WTC11 (cell line): ENCODE results near the gene RASGRF1. TPM values are rescaled to one million over a fixed set of nuclear protein-coding genes. Genes with fewer than 3 reads are reported as not detected.

Experiments
- ATAC-seq: fragments of 200-7000 bp; cut with Tn5 transposase; 2 replicates; pipeline ENCODE4 v1.10.0; 2021; ENCODE audit warnings: mild to moderate bottlenecking, moderate library complexity
- CTCF ChIA-PET: fragments of 300-600 bp; sonication (Branson Sonifier 250); formaldehyde crosslinking; loops from one replicate; lab custom pipeline; 2021; ENCODE audit warnings: antibody characterized with exemption; lab: Charles Lee
- POLR2A ChIA-PET: fragments of 350-600 bp; sonication (Branson Sonifier 250); formaldehyde crosslinking; loops from one replicate; lab custom pipeline; 2021; ENCODE audit warnings: antibody characterized with exemption; lab: Charles Lee
- DNase-seq: peaks from one replicate; pipeline ENCODE4 v3.0.0; 2021; ENCODE audit warnings: low spot score
- H3K27ac Mint-ChIP-seq: 2 replicates; pipeline ENCODE4 v1.8.0; 2021; ENCODE audit warnings: mixed read lengths
- H3K27me3 Mint-ChIP-seq: 2 replicates; pipeline ENCODE4 v1.8.0; 2021; ENCODE audit warnings: low read depth, mild to moderate bottlenecking, moderate library complexity, mixed read lengths
- H3K36me3 Mint-ChIP-seq: 2 replicates; pipeline ENCODE4 v1.8.0; 2021; ENCODE audit warnings: mixed read lengths
- H3K4me1 Mint-ChIP-seq: 2 replicates; pipeline ENCODE4 v1.8.0; 2022; ENCODE audit warnings: mixed read lengths
- H3K4me3 Mint-ChIP-seq: 2 replicates; pipeline ENCODE4 v1.8.0; 2021; ENCODE audit warnings: mild to moderate bottlenecking, moderate library complexity, mixed read lengths
- H3K9me3 Mint-ChIP-seq: 2 replicates; pipeline ENCODE4 v1.8.0; 2021; ENCODE audit warnings: mixed read lengths
- ATF1 ChIP-seq: sonication (generic); formaldehyde crosslinking; IDR thresholded peaks from 2 replicates; pipeline ENCODE4 v1.8.1; 2023; ENCODE audit warnings: mild to moderate bottlenecking, moderate library complexity, missing genetic modification reagents
- FOXP1 ChIP-seq: sonication (generic); formaldehyde crosslinking; IDR thresholded peaks from 2 replicates; pipeline ENCODE4 v1.8.0; 2022; ENCODE audit warnings: missing genetic modification reagents, mild to moderate bottlenecking, moderate library complexity, borderline replicate concordance
- NR1H2 ChIP-seq: sonication (generic); formaldehyde crosslinking; IDR thresholded peaks from 2 replicates; pipeline ENCODE4 v1.9.0; 2021; ENCODE audit warnings: mild to moderate bottlenecking, moderate library complexity, missing genetic modification reagents
- NR2C2 ChIP-seq: sonication (generic); formaldehyde crosslinking; IDR thresholded peaks from 2 replicates; pipeline ENCODE4 v1.8.0; 2022; ENCODE audit warnings: mild to moderate bottlenecking, missing genetic modification reagents
- PRRX2 ChIP-seq: fragments of 250-450 bp; sonication (Bioruptor Pico); IDR thresholded peaks from 2 replicates; pipeline ENCODE4 v1.8.0; 2021; ENCODE audit warnings: mild to moderate bottlenecking
- SOX15 ChIP-seq: fragments of 250-450 bp; sonication (Bioruptor Pico); IDR thresholded peaks from 2 replicates; pipeline ENCODE4 v1.9.0; 2021; ENCODE audit warnings: mild to moderate bottlenecking
- STAT6 ChIP-seq: sonication (generic); formaldehyde crosslinking; conservative IDR thresholded peaks from 2 replicates; pipeline ENCODE4 v1.8.1; 2023; ENCODE audit warnings: mild to moderate bottlenecking, low read depth, missing genetic modification reagents, moderate library complexity
- ZNF138 ChIP-seq: sonication (generic); formaldehyde crosslinking; conservative IDR thresholded peaks from 2 replicates; pipeline ENCODE4 v1.8.1; 2022; ENCODE audit warnings: mild to moderate bottlenecking, moderate library complexity, missing genetic modification reagents
- ZNF263 ChIP-seq: sonication (generic); formaldehyde crosslinking; IDR thresholded peaks from 2 replicates; pipeline ENCODE4 v1.8.1; 2022; ENCODE audit warnings: low read depth, mild to moderate bottlenecking, moderate library complexity, missing genetic modification reagents
- ZNF281 ChIP-seq: sonication (generic); formaldehyde crosslinking; IDR thresholded peaks from 2 replicates; pipeline ENCODE4 v1.8.0; 2023; ENCODE audit warnings: mild to moderate bottlenecking, missing genetic modification reagents
- ZNF396 ChIP-seq: fragments of 250-450 bp; sonication (Bioruptor Pico); IDR thresholded peaks from 2 replicates; pipeline ENCODE4 v1.8.0; 2021; ENCODE audit warnings: mild to moderate bottlenecking, moderate library complexity, borderline replicate concordance
- total RNA-seq: library from RNA; stranded (reverse); gene quantifications from 3 replicates; pipeline ENCODE4 v1.2.3, GENCODE V29; 2021
- TF ChIP-seq, protein P1 (sequence below): fragments of 250-450 bp; sonication (Bioruptor Pico); IDR thresholded peaks from 2 replicates; pipeline ENCODE4 v1.8.0; 2021; ENCODE audit warnings: mild to moderate bottlenecking
- TF ChIP-seq, protein P2 (sequence below): fragments of 200-600 bp; IDR thresholded peaks from 2 replicates; pipeline ENCODE4 v1.8.0; 2022; ENCODE audit warnings: antibody characterized with exemption
- TF ChIP-seq, protein P3 (sequence below): sonication (generic); formaldehyde crosslinking; IDR thresholded peaks from 2 replicates; pipeline ENCODE4 v1.8.0; 2022; ENCODE audit warnings: mild to moderate bottlenecking, missing genetic modification reagents

Gene RASGRF1
- total RNA-seq, 1 experiment from 2014 or later, result 0.85 TPM

DNA sequence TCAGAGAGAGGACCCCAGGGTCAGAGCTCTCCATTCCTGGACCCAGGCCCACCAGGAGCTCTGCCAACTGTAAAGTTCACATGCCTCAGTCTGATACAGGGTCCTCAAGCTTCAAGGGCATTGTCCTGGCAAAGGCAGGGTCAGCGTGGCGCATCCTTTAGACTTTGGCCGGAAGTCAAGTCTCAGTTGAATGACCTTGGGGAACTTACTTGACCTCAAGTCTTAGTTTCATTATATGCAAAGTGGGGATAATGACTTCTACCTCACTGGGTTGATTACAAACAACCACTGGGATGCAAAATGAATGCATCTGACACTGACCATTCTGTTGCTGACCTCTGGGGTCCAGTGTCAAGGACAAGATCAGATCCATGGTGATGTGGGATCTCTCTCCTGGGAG, 75.2 kb downstream of the RASGRF1 start:
- no peaks in the 10 kb centered on the region for H3K4me1 Mint-ChIP-seq

DNA sequence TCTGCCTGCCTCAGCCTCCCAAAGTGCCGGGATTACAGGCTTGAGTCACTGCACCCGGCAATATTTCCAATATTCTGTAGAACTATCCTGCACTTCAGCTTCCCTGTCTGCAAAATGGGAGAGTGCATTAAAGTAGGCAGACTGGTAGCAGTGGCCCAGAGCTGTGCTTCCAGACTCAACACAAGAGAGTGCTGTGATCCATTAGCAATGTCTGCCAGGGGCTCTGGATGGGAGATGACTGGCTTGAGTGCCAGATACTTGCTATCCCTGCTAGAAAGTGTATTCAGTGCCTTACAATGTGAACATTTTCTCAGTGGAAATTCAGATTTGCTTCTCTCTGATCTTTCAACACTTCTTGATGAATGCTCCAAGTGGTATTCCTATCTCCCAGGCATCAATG, 80.3 kb downstream of the RASGRF1 start:
- H3K9me3 Mint-ChIP-seq, result no peaks in the 10 kb centered on the region
- H3K27me3 Mint-ChIP-seq, result no peaks in the 10 kb centered on the region
- H3K27ac Mint-ChIP-seq, result no peak overlapping the region
- ChIA-PET POLR2A (no interaction called here), CTCF (interaction anchor here (1.0 to 3.2 kb wide), 4 partner anchors 15 to 174 kb away, joined by 3 to 11 read pairs (median 6); no protein-coding TSS in a partner anchor)
- no peaks in the 10 kb centered on the region for H3K36me3 Mint-ChIP-seq
- ATAC-seq, result no peak
- H3K4me1 Mint-ChIP-seq, result no peaks in the 10 kb centered on the region
- DNase-seq, result no peak
- H3K4me3 Mint-ChIP-seq, result no peak overlapping the region
- TF ChIP-seq, protein P1, sequence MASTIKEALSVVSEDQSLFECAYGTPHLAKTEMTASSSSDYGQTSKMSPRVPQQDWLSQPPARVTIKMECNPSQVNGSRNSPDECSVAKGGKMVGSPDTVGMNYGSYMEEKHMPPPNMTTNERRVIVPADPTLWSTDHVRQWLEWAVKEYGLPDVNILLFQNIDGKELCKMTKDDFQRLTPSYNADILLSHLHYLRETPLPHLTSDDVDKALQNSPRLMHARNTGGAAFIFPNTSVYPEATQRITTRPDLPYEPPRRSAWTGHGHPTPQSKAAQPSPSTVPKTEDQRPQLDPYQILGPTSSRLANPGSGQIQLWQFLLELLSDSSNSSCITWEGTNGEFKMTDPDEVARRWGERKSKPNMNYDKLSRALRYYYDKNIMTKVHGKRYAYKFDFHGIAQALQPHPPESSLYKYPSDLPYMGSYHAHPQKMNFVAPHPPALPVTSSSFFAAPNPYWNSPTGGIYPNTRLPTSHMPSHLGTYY (CRISPR knock-in tag), result no peak
- TF ChIP-seq PRRX2 (CRISPR knock-in tag) (no peak), ZNF396 (CRISPR knock-in tag) (no peak), FOXP1 (CRISPR knock-in tag) (no peak), STAT6 (CRISPR knock-in tag) (no peak), SOX15 (CRISPR knock-in tag) (no peak), ZNF281 (CRISPR knock-in tag) (no peak), NR1H2 (CRISPR knock-in tag) (no peak)
- TF ChIP-seq, protein P2, sequence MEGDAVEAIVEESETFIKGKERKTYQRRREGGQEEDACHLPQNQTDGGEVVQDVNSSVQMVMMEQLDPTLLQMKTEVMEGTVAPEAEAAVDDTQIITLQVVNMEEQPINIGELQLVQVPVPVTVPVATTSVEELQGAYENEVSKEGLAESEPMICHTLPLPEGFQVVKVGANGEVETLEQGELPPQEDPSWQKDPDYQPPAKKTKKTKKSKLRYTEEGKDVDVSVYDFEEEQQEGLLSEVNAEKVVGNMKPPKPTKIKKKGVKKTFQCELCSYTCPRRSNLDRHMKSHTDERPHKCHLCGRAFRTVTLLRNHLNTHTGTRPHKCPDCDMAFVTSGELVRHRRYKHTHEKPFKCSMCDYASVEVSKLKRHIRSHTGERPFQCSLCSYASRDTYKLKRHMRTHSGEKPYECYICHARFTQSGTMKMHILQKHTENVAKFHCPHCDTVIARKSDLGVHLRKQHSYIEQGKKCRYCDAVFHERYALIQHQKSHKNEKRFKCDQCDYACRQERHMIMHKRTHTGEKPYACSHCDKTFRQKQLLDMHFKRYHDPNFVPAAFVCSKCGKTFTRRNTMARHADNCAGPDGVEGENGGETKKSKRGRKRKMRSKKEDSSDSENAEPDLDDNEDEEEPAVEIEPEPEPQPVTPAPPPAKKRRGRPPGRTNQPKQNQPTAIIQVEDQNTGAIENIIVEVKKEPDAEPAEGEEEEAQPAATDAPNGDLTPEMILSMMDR, result no peak

More for the DNA sequence above, 75.2 kb downstream of the RASGRF1 start:
- Mint-ChIP-seq H3K9me3 (no peaks in the 10 kb centered on the region), H3K27ac (no peak overlapping the region), H3K36me3 (no peaks in the 10 kb centered on the region), H3K4me3 (no peak overlapping the region), H3K27me3 (no peaks in the 10 kb centered on the region)
- ChIA-PET CTCF (interaction anchor here (0.6 to 3.8 kb wide), 4 partner anchors 9 to 142 kb away, joined by 3 to 29 read pairs (median 4); no protein-coding TSS in a partner anchor), POLR2A (interaction anchor here (0.9 kb wide), 1 partner anchor 8 kb away, joined by 4 read pairs; no protein-coding TSS in a partner anchor)
- DNase-seq (no peak), ATAC-seq (no peak)
- TF ChIP-seq ZNF138 (CRISPR knock-in tag) (no peak), ATF1 (CRISPR knock-in tag) (no peak), NR2C2 (no peak), ZNF263 (CRISPR knock-in tag) (no peak)
- TF ChIP-seq, protein P3, sequence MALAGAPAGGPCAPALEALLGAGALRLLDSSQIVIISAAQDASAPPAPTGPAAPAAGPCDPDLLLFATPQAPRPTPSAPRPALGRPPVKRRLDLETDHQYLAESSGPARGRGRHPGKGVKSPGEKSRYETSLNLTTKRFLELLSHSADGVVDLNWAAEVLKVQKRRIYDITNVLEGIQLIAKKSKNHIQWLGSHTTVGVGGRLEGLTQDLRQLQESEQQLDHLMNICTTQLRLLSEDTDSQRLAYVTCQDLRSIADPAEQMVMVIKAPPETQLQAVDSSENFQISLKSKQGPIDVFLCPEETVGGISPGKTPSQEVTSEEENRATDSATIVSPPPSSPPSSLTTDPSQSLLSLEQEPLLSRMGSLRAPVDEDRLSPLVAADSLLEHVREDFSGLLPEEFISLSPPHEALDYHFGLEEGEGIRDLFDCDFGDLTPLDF, result no peak
